Measurements from ENCODE around the gene ZNF749. TPM values are rescaled to one million over a fixed set of nuclear protein-coding genes. Genes with fewer than 3 reads are reported as not detected.

Gene ZNF749
- total and polyA plus RNA-seq, 12 donors: 1.7 to 12.8 (median 2.7) TPM

GRCh38 chr19:57443121-57443696 lies 8.1 kb downstream of the ZNF749 start:
- ATAC-seq: no peak

DNA sequence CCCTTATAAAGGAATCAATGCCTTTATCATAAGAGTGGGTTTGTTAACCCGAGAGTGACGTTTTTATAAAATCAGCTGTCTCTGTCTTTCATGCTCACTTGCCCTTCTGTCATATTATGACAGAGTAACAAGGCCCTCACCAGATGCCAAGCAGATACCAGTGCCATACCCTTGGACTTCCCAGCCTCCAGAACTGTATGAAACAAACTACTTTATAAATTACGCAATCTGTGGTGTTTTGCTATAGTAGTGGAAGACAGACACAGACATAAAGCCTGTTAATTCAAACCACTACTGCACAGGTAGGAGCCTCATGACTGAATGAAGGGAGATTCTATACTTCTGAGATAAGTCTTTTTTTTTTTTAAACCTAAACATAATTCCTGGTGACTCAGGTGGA lies 17.2 kb downstream of the ZNF749 start:
- no peaks in the 10 kb centered on the region for H3K27me3 ChIP-seq
- no peak for TF ChIP-seq CTCF (IDR thresholded peaks at IDR 0.05)
- H3K9me3 ChIP-seq: peaks cover 0 to 97% (median 13%) of the 10 kb centered on the region in 11 donors
- WGBS, 2 donors: 90 to 96% methylated on average over 3 of the region's 3 CpGs
- peaks cover 0 to 47% (median 4%) of the 10 kb centered on the region in 9 donors for H3K36me3 ChIP-seq
- H3K4me3 ChIP-seq: no peak overlapping the region
- intact Hi-C loops (cut with DNase I): no loop called here
- DNase-seq: no peak
- ATAC-seq: no peak
- no peaks in the 10 kb centered on the region for H3K4me1 ChIP-seq
- no peak overlapping the region for H3K27ac ChIP-seq

More at GRCh38 chr19:57443121-57443696, 8.1 kb downstream of the ZNF749 start:
- WGBS, 2 donors: 67 to 77% methylated on average over 5 of the region's 5 CpGs
- H3K4me1 ChIP-seq: peaks cover 0 to 5% (median 0%) of the 10 kb centered on the region in 9 donors
- no peak overlapping the region for H3K27ac ChIP-seq
- H3K27me3 ChIP-seq: no peaks in the 10 kb centered on the region
- H3K36me3 ChIP-seq: peaks cover 0 to 51% (median 6%) of the 10 kb centered on the region in 9 donors
- no peak for TF ChIP-seq CTCF (IDR thresholded peaks at IDR 0.05)
- intact Hi-C loops (cut with DNase I): no loop called here
- peaks cover 0 to 95% (median 8%) of the 10 kb centered on the region in 11 donors for H3K9me3 ChIP-seq
- H3K4me3 ChIP-seq: no peak overlapping the region
- DNase-seq: no peak

DNA sequence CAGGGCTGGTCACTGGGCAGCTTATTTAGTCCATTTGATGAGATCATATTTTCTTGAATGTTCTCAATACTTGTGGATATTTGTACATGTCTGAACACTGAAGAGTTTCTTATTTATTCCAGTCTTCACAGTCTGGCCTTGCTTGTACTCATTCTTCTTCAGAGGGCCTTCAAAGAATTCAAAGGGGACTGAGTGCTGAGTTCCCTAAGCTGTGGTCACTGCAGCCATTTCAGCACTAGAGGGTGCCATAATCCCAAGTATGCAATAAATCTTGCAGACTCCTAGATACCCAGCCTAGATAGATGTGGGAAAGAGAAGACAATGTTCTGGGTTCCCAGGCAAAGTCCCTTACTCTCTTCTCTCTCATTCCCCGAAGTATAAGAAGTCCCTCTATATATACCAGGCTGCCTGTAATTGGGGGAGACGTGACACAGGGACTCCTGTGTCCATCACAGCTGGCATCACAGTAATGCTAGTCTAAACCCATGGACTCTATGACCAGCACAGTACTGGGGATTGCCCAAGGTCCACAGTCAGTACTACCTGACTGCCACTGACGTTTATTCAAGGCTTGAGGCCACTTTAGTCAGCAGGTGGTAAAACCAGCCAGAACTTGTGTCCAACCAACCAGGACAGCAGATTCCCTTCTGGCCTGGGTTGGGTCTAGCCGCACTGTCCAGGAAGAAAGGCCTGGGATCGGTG lies 30.7 kb downstream of the ZNF749 start:
- peaks cover 0 to 19% (median 3%) of the 10 kb centered on the region in 9 donors for H3K4me1 ChIP-seq
- peaks cover 0 to 57% (median 11%) of the 10 kb centered on the region in 9 donors for H3K36me3 ChIP-seq
- DNase-seq (no peak), ATAC-seq (peak; percentile 44 to 85 (median 72))
- H3K9me3 ChIP-seq: peaks cover 0 to 100% (median 64%) of the 10 kb centered on the region in 11 donors
- H3K4me3 ChIP-seq: no peak overlapping the region
- H3K27me3 ChIP-seq: no peaks in the 10 kb centered on the region
- 67 to 77% methylated on average over 5 of the region's 5 CpGs for WGBS, 2 donors
- intact Hi-C loops (cut with DNase I): no loop called here
- peak overlapping the region in 8 of 10 donors; percentile 20 to 68 (median 44) for H3K27ac ChIP-seq
- peak in 8 of 9 donors; percentile 19 to 52 (median 42) for TF ChIP-seq CTCF (IDR thresholded peaks at IDR 0.05)

- DNase-seq (peak; percentile 33 to 67), ATAC-seq (peak; percentile 91 to 98 (median 96))
- Histone ChIP-seq H3K36me3 (peaks cover 0 to 63% (median 15%) of the 10 kb centered on the region in 9 donors), H3K27ac (peak overlapping the region in 8 of 10 donors; percentile 20 to 68 (median 46)), H3K27me3 (no peaks in the 10 kb centered on the region), H3K4me3 (no peak overlapping the region), H3K9me3 (peaks cover 0 to 100% (median 64%) of the 10 kb centered on the region in 11 donors), H3K4me1 (peaks cover 0 to 19% (median 3%) of the 10 kb centered on the region in 9 donors)
- no peak for TF ChIP-seq CTCF (IDR thresholded peaks at IDR 0.05)
- intact Hi-C loops (cut with DNase I): no loop called here
- WGBS, 2 donors: 49 to 77% methylated on average over 5 of the region's 5 CpGs
Observed at GRCh38 chr19:57466489-57466888, 31.4 kb downstream of the ZNF749 start.

Measured in heart right ventricle (tissue), 16 donors.